H1 (cell line): ENCODE results near the gene TAS1R3. TPM values are rescaled to one million over a fixed set of nuclear protein-coding genes. Genes with fewer than 3 reads are reported as not detected.

Experiments
- CTCF ChIA-PET: fragments of 300-600 bp; sonication (Branson Sonifier 250); formaldehyde crosslinking; loops from one replicate; lab custom pipeline; 2021; ENCODE audit not compliant: partially characterized antibody; lab: Charles Lee
- POLR2A ChIA-PET: fragments of 300-600 bp; sonication (Branson Sonifier 250); formaldehyde crosslinking; loops from one replicate; lab custom pipeline; 2021; ENCODE audit warnings: inconsistent platforms; ENCODE audit not compliant: partially characterized antibody; lab: Charles Lee
- DNase-seq, 2 experiments: peaks; one replicate each; pipeline versions ENCODE4 v3.0.0 to v3.0.0-alpha.2; 2010 to 2022; ENCODE audit warnings: low spot score in 2 of 2, low read depth in 1 of 2, mixed read lengths in 1 of 2
- FAIRE-seq: peaks from 2 replicates; lab custom pipeline; 2011; peaks lifted over from hg19 to GRCh38; lab: Jason Lieb, UNC
- H2AFZ ChIP-seq: 2 replicates; pipeline ENCODE4 v1.8.1; 2012; ENCODE audit warnings: low read length, inconsistent platforms
- H2AK5ac ChIP-seq: 2 replicates; pipeline ENCODE4 v1.6.1; 2013; ENCODE audit warnings: low read depth, low read length
- H2BK120ac ChIP-seq: replicated peaks from 2 replicates; pipeline ENCODE3; 2013; ENCODE audit warnings: low read depth, low read length, inconsistent platforms
- H2BK12ac ChIP-seq: 2 replicates; pipeline ENCODE4 v1.6.1; 2013; ENCODE audit warnings: low read depth, low read length
- H2BK15ac ChIP-seq: 2 replicates; pipeline ENCODE4 v1.6.1; 2013; ENCODE audit warnings: low read length
- H2BK20ac ChIP-seq: 2 replicates; pipeline ENCODE4 v1.6.1; 2013; ENCODE audit warnings: low read length
- H2BK5ac ChIP-seq: 2 replicates; pipeline ENCODE4 v1.6.1; 2013; ENCODE audit warnings: low read depth, low read length
- H3K14ac ChIP-seq: 2 replicates; pipeline ENCODE4 v1.6.1; 2013; ENCODE audit warnings: inconsistent platforms; ENCODE audit not compliant: insufficient read length
- H3K18ac ChIP-seq: 2 replicates; pipeline ENCODE4 v1.6.1; 2013; ENCODE audit warnings: low read length; ENCODE audit errors: extremely low read depth
- H3K23ac ChIP-seq: 2 replicates; pipeline ENCODE4 v1.6.1; 2013; ENCODE audit warnings: inconsistent platforms; ENCODE audit not compliant: insufficient read length
- H3K23me2 ChIP-seq: 2 replicates; pipeline ENCODE4 v1.6.1; 2013; ENCODE audit warnings: low read depth, low read length
- H3K27ac ChIP-seq: 2 replicates; pipeline ENCODE4 v1.6.1; 2011; ENCODE audit warnings: low read depth, low read length, inconsistent platforms
- H3K27me3 ChIP-seq, 4 experiments: replicated peaks in 1 of 4; 1 replicate in 1 of 4; 2 replicates in 3 of 4; pipeline versions ENCODE4 v1.6.1 to v1.8.1; 2011 to 2013; ENCODE audit warnings: low read length in 3 of 4, mild to moderate bottlenecking in 3 of 4, inconsistent platforms in 2 of 4, mixed read lengths in 2 of 4, moderate library complexity in 1 of 4; ENCODE audit not compliant: control insufficient read depth in 3 of 4, insufficient read depth in 3 of 4; ENCODE audit errors: extremely low read depth in 1 of 4
- H3K36me3 ChIP-seq, 4 experiments: 2 replicates each; pipeline versions ENCODE4 v1.6.1 to v1.8.1; 2011 to 2013; ENCODE audit warnings: mild to moderate bottlenecking in 4 of 4, low read length in 3 of 4, moderate library complexity in 2 of 4, control low read depth in 1 of 4, inconsistent platforms in 1 of 4; ENCODE audit not compliant: insufficient read depth in 4 of 4, control insufficient read depth in 2 of 4
- H3K4ac ChIP-seq: replicated peaks from 2 replicates; pipeline ENCODE3; 2013; ENCODE audit warnings: low read length, low read depth, mixed read lengths, inconsistent platforms; ENCODE audit not compliant: insufficient read length
- H3K4me1 ChIP-seq, 4 experiments: replicated peaks in 1 of 4; 1 replicate in 1 of 4; 2 replicates in 3 of 4; pipeline versions ENCODE4 v1.6.1 to v1.8.1; 2011 to 2013; ENCODE audit warnings: low read length in 3 of 4, inconsistent platforms in 2 of 4, mixed read lengths in 1 of 4; ENCODE audit not compliant: insufficient read depth in 4 of 4, control insufficient read depth in 3 of 4
- H3K4me2 ChIP-seq, 2 experiments: 2 replicates each; pipeline versions ENCODE4 v1.6.1 to v1.8.1; 2011 to 2013; ENCODE audit warnings: low read depth in 2 of 2, low read length in 2 of 2, control low read depth in 1 of 2, inconsistent platforms in 1 of 2, mild to moderate bottlenecking in 1 of 2; ENCODE audit not compliant: insufficient read depth in 1 of 2
- H3K4me3 ChIP-seq, 4 experiments: fragments of 200-600, 300-600 bp in 1 of 4; sonication (generic), shearing (Covaris generic), sonication (Bioruptor Twin) in 1 of 4; 2 replicates each; pipeline versions ENCODE4 v1.5.1 to v1.8.1; 2011 to 2016; ENCODE audit warnings: low read length in 4 of 4, low read depth in 3 of 4, control low read depth in 2 of 4, inconsistent platforms in 2 of 4, mild to moderate bottlenecking in 2 of 4, mixed read lengths in 1 of 4, moderate library complexity in 1 of 4; ENCODE audit not compliant: insufficient read depth in 2 of 4; ENCODE audit errors: extremely low read depth in 1 of 4
- H3K56ac ChIP-seq: replicated peaks from 2 replicates; pipeline ENCODE3; 2013; ENCODE audit warnings: low read depth, mild to moderate bottlenecking, mixed read lengths, low read length, inconsistent platforms; ENCODE audit not compliant: insufficient read length
- H3K79me1 ChIP-seq: 2 replicates; pipeline ENCODE4 v1.6.1; 2013; ENCODE audit warnings: low read depth, low read length, control low read depth
- H3K79me2 ChIP-seq, 2 experiments: 2 replicates each; pipeline versions ENCODE4 v1.6.1 to v1.8.1; 2012 to 2013; ENCODE audit warnings: low read length in 2 of 2, mild to moderate bottlenecking in 2 of 2, inconsistent platforms in 1 of 2; ENCODE audit not compliant: insufficient read depth in 2 of 2, control insufficient read depth in 1 of 2
- H3K9ac ChIP-seq, 4 experiments: replicated peaks in 1 of 4; 1 replicate in 1 of 4; 2 replicates in 3 of 4; pipeline versions ENCODE4 v1.6.1 to v1.8.1; 2011 to 2013; ENCODE audit warnings: low read depth in 3 of 4, low read length in 3 of 4, control low read depth in 2 of 4, mild to moderate bottlenecking in 2 of 4, moderate library complexity in 2 of 4, inconsistent platforms in 1 of 4; ENCODE audit errors: extremely low read depth in 1 of 4
- H3K9me3 ChIP-seq, 2 experiments: 2 replicates each; pipeline versions ENCODE4 v1.6.1 to v1.8.1; 2012 to 2013; ENCODE audit warnings: mild to moderate bottlenecking in 2 of 2, moderate library complexity in 2 of 2, control low read depth in 1 of 2, inconsistent platforms in 1 of 2, low read depth in 1 of 2, low read length in 1 of 2, mixed read lengths in 1 of 2; ENCODE audit not compliant: insufficient read depth in 2 of 2
- H4K20me1 ChIP-seq, 2 experiments: replicated peaks in 1 of 2; 2 replicates each; pipeline versions ENCODE3 to v1.8.1; 2011 to 2013; ENCODE audit warnings: inconsistent platforms in 2 of 2, low read length in 2 of 2, mild to moderate bottlenecking in 1 of 2; ENCODE audit not compliant: insufficient read depth in 2 of 2, control insufficient read depth in 1 of 2
- H4K5ac ChIP-seq: 2 replicates; pipeline ENCODE4 v1.6.1; 2013; ENCODE audit warnings: low read length, low read depth, mixed read lengths, inconsistent platforms; ENCODE audit not compliant: insufficient read length
- H4K8ac ChIP-seq: 2 replicates; pipeline ENCODE4 v1.8.0; 2013; ENCODE audit warnings: mild to moderate bottlenecking, moderate library complexity, low read length, inconsistent platforms; ENCODE audit not compliant: insufficient read depth; ENCODE audit errors: extremely low read depth
- H4K91ac ChIP-seq: replicated peaks from 2 replicates; pipeline ENCODE3; 2013; ENCODE audit warnings: low read length, mixed read lengths, inconsistent platforms; ENCODE audit not compliant: insufficient read length
- BRCA1 ChIP-seq: IDR thresholded peaks from 2 replicates; pipeline ENCODE4 v1.6.1; 2012; ENCODE audit warnings: low read depth, low read length, improper control_type of control experiment
- CBX5 ChIP-seq: fragments of 300-800, 300-1000 bp; sonication (generic); IDR thresholded peaks from 2 replicates; pipeline ENCODE4 v1.7.1; 2016; ENCODE audit warnings: antibody characterized with exemption, low read length, low read depth
- MAFK ChIP-seq: IDR thresholded peaks from 2 replicates; pipeline ENCODE4 v1.6.1; 2012; ENCODE audit warnings: low read depth, mild to moderate bottlenecking, improper control_type of control experiment, low read length
- POLR2A ChIP-seq, 2 experiments: IDR thresholded peaks; 1 replicate in 1 of 2; 2 replicates in 1 of 2; pipeline ENCODE4 v1.6.1; 2011; ENCODE audit warnings: low read depth in 2 of 2, low read length in 2 of 2, mild to moderate bottlenecking in 2 of 2; ENCODE audit errors: control extremely low read depth in 1 of 2
- SIRT6 ChIP-seq: IDR thresholded peaks from one replicate; pipeline ENCODE4 v1.7.1; 2012; ENCODE audit warnings: low read length, inconsistent platforms
- SP2 ChIP-seq: IDR thresholded peaks from 2 replicates; pipeline ENCODE4 v1.6.1; 2012; ENCODE audit warnings: mild to moderate bottlenecking, low read length, inconsistent platforms
- ZNF274 ChIP-seq: IDR thresholded peaks from 2 replicates; pipeline ENCODE4 v1.7.0; 2012; ENCODE audit warnings: low read length, borderline replicate concordance; ENCODE audit errors: extremely low read depth
- WGBS, 2 experiments: shearing (Covaris generic) in 1 of 2; methylation state at CpG; one replicate each; pipeline versions ENCODE4 v1.1.6 to v1.1.7; 2013 to 2015; ENCODE audit warnings: low lambda C conversion rate in 2 of 2, mixed read lengths in 2 of 2, inconsistent platforms in 1 of 2, low coverage in 1 of 2, missing lambda C conversion rate in 1 of 2; ENCODE audit not compliant: insufficient replicate concordance in 2 of 2, insufficient coverage in 1 of 2, insufficient read length in 1 of 2; ENCODE audit errors: extremely low coverage in 1 of 2, missing lambda C conversion rate in 1 of 2; 5-methylcytosine and 5-hydroxymethylcytosine counted together
- polyA plus RNA-seq, 7 experiments: library from polyadenylated mRNA; depleted of rRNA in 3 of 7; stranded (reverse) in 5 of 7; unstranded in 2 of 7; fragments of >200 nt in 5 of 7; fragments of 200-250 nt in 2 of 7; gene quantifications; 1 replicate in 5 of 7; 2 replicates in 1 of 7; 4 replicates in 1 of 7; pipeline versions ENCODE4 v1.2.1 to v1.2.3, GENCODE V29; 2011 to 2013; ENCODE audit warnings: missing spikeins in 2 of 7, mixed read lengths in 2 of 7
- total RNA-seq: library from RNA; stranded (reverse); fragmentation: NEBNext Ultra II Directional; extraction: Animal tissue kit (Norgen Biotek cat#: 25700); gene quantifications from 2 replicates; pipeline ENCODE4 v1.2.1, GENCODE V29; 2021

Gene TAS1R3
- total and polyA plus RNA-seq, 2 of the 8 experiments (the other 6 are each of a cell fraction or from before 2014, with no cell fraction given): 0.03 to 0.19 TPM

GRCh38 chr1:1357871-1358432 lies 26.9 kb downstream of the TAS1R3 start:
- Histone ChIP-seq H3K27ac (no peak overlapping the region), H3K23me2 (peaks cover 14% of the 10 kb centered on the region), H2BK5ac (no peak overlapping the region), H3K79me2 (no peaks in the 10 kb centered on the region), H3K4me3 (peak overlapping the region in 2 of 4 experiments; percentile 16 to 18; a peak in 3 of 8 replicates), H4K20me1 (no peaks in the 10 kb centered on the region), H3K79me1 (no peaks in the 10 kb centered on the region), H3K4ac (peak overlapping the region; percentile 7), H3K9ac (0 out of 7 replicates have a peak overlapping the region, but pooled peaks of 1 of the 4 experiments have one; percentile 8), H2BK120ac (no peak overlapping the region), H4K91ac (peak overlapping the region; percentile 91), H2AK5ac (no peak overlapping the region), H2BK12ac (no peak overlapping the region), H4K8ac (peak overlapping the region; percentile 72), H2BK15ac (no peak overlapping the region), H3K9me3 (no peaks in the 10 kb centered on the region), H2AFZ (no peak overlapping the region), H3K56ac (no peak overlapping the region), H3K27me3 (peaks cover 9 to 17% (median 14%) of the 10 kb centered on the region in 4 experiments), H3K14ac (no peak overlapping the region), H3K36me3 (no peaks in the 10 kb centered on the region), H3K18ac (no peak overlapping the region; the same call in 1 of the 2 replicates), H3K4me2 (peak overlapping the region; percentile 47 to 50; a peak in 3 of 4 replicates), H3K23ac (no peak overlapping the region), H2BK20ac (no peak overlapping the region), H3K4me1 (peaks cover 2 to 41% (median 30%) of the 10 kb centered on the region in 4 experiments), H4K5ac (no peak overlapping the region)
- FAIRE-seq (no peak), DNase-seq (no peak)
- WGBS, 2 experiments: 68% methylated on average over 17 of the region's 18 CpGs; no CpG with 5 or more reads in 1 of the 2 experiments
- ChIA-PET POLR2A (interaction anchor here (0.6 to 4.0 kb wide), 7 partner anchors 13 to 63 kb away, joined by 3 to 19 read pairs (median 4); partner anchors contain the start of genes ANKRD65, AURKAIP1, CCNL2 and MRPL20), CTCF (interaction anchor here (0.7 to 2.9 kb wide), 5 partner anchors 10 to 44 kb away, joined by 3 to 18 read pairs (median 3); no protein-coding TSS in a partner anchor)
- TF ChIP-seq SIRT6 (no peak), POLR2A (IDR thresholded peaks at IDR 0.05; ENCODE audit: control extremely low read depth in 1 of 2, low read depth in 2 of 2, low read length in 2 of 2) (no peak), MAFK (peak; percentile 30; the same call in 1 of the 2 replicates), SP2 (no peak), CBX5 (no peak), BRCA1 (no peak), ZNF274 (no peak)
